ENCODE data around the gene AK8. TPM values are rescaled to one million over a fixed set of nuclear protein-coding genes. Genes with fewer than 3 reads are reported as not detected.

Gene AK8
- total RNA-seq, 1 experiment from 2014 or later, result 2.5 TPM

DNA sequence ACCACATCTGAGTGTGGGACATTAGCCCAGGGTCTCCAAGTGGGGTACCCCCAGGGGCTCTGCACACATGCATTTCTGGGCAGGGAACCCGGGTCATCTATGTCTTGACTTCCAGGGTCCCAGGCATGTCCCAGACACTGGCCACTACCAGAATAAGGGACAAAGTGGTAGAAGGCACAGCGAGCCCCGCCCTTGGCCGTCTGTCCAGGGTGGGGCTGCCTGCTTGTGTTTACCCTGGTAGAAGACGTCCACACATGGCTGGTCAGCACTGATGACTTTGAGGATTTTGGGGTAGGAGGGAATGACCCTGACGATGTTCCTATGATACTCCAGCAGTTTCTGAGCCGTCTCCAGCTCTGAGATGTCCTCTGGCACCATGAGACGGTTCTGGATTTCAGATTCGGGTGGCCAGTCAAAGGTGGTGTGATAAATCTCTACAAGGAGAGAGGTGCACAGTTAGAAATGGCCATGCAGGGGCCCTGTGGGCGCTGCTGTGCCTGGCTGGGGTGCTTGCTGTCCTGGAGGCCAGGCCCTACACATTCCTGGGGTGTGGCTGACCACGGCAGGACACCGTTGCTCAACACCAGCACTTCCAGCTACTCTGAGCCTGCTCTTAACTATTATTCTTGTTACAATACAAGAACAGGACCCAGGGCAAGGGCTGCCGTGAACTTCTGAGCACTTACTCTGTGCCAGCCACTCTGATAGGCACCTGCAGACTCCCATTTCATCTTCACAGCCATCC, 51.3 kb downstream of the AK8 start:
- ATAC-seq (no peak), DNase-seq (ENCODE audit: low read depth, low spot score) (no peak)
- Histone ChIP-seq H3K4me2 (ENCODE audit: low read length) (no peak overlapping the region), H4K20me1 (ENCODE audit: insufficient read depth) (no peaks in the 10 kb centered on the region), H2AFZ (ENCODE audit: low read depth, low read length, poor library complexity, severe bottlenecking) (no peak overlapping the region), H3K9me2 (ENCODE audit: insufficient read depth) (no peaks in the 10 kb centered on the region), H3K27me3 (ENCODE audit: insufficient read depth, low read length) (no peaks in the 10 kb centered on the region; the same call in 1 of the 2 replicates), H3K27ac (ENCODE audit: low read depth, low read length) (no peak overlapping the region), H3K36me3 (ENCODE audit: control insufficient read depth in 1 of 2, insufficient read depth in 2 of 2, low read length in 2 of 2) (no peaks in the 10 kb centered on the region), H3K4me1 (ENCODE audit: control insufficient read depth in 1 of 2, insufficient read depth in 2 of 2, low read length in 2 of 2) (no peaks in the 10 kb centered on the region), H3K4me3 (replicated peaks in 1 of 2; ENCODE audit: low read depth in 1 of 2, low read length in 2 of 2) (no peak overlapping the region), H3K9me3 (ENCODE audit: control insufficient read depth in 1 of 2, insufficient read depth in 1 of 2, low read depth in 1 of 2, low read length in 2 of 2) (no peaks in the 10 kb centered on the region), H3K79me2 (ENCODE audit: insufficient read depth, low read length) (no peaks in the 10 kb centered on the region), H3K9ac (ENCODE audit: low read length) (no peak overlapping the region)
- no peak for TF ChIP-seq SRF (IDR thresholded peaks at IDR 0.05; ENCODE audit: low read depth)
- TF ChIP-seq JUND (IDR thresholded peaks at IDR 0.05), result no peak
- no peak for TF ChIP-seq EZH2phosphoT487 (IDR thresholded peaks at IDR 0.05; ENCODE audit: borderline replicate concordance)
- no peak for TF ChIP-seq CBX3 (IDR thresholded peaks at IDR 0.05; ENCODE audit: low read depth)
- TF ChIP-seq, protein P1, sequence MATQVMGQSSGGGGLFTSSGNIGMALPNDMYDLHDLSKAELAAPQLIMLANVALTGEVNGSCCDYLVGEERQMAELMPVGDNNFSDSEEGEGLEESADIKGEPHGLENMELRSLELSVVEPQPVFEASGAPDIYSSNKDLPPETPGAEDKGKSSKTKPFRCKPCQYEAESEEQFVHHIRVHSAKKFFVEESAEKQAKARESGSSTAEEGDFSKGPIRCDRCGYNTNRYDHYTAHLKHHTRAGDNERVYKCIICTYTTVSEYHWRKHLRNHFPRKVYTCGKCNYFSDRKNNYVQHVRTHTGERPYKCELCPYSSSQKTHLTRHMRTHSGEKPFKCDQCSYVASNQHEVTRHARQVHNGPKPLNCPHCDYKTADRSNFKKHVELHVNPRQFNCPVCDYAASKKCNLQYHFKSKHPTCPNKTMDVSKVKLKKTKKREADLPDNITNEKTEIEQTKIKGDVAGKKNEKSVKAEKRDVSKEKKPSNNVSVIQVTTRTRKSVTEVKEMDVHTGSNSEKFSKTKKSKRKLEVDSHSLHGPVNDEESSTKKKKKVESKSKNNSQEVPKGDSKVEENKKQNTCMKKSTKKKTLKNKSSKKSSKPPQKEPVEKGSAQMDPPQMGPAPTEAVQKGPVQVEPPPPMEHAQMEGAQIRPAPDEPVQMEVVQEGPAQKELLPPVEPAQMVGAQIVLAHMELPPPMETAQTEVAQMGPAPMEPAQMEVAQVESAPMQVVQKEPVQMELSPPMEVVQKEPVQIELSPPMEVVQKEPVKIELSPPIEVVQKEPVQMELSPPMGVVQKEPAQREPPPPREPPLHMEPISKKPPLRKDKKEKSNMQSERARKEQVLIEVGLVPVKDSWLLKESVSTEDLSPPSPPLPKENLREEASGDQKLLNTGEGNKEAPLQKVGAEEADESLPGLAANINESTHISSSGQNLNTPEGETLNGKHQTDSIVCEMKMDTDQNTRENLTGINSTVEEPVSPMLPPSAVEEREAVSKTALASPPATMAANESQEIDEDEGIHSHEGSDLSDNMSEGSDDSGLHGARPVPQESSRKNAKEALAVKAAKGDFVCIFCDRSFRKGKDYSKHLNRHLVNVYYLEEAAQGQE (IDR thresholded peaks at IDR 0.05; ENCODE audit: low read depth), result no peak
- TF ChIP-seq YY1 (IDR thresholded peaks at IDR 0.05; ENCODE audit: extremely low read depth, insufficient replicate concordance, low read depth, low read length), result no peak
- no peak for TF ChIP-seq SP1 (IDR thresholded peaks at IDR 0.05; ENCODE audit: low read depth)
- TF ChIP-seq SIN3A (IDR thresholded peaks at IDR 0.05; ENCODE audit: low read depth), result no peak
- TF ChIP-seq POLR2AphosphoS5 (IDR thresholded peaks at IDR 0.05; ENCODE audit: low read depth, low read length), result no peak
- TF ChIP-seq RAD21 (IDR thresholded peaks at IDR 0.05; ENCODE audit: low read depth), result no peak
- no peak for TF ChIP-seq CEBPB (IDR thresholded peaks at IDR 0.05; ENCODE audit: low read depth)
- TF ChIP-seq POLR2A (IDR thresholded peaks at IDR 0.05; ENCODE audit: borderline replicate concordance, extremely low read depth, insufficient read depth, insufficient read length), result no peak
- no peak for TF ChIP-seq ZFX (IDR thresholded peaks at IDR 0.05)
- TF ChIP-seq ZNF274 (IDR thresholded peaks at IDR 0.05; ENCODE audit: low read depth, low read length), result no peak
- TF ChIP-seq, protein P2, sequence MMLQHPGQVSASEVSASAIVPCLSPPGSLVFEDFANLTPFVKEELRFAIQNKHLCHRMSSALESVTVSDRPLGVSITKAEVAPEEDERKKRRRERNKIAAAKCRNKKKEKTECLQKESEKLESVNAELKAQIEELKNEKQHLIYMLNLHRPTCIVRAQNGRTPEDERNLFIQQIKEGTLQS (IDR thresholded peaks at IDR 0.05), result no peak
- TF ChIP-seq EZH2 (IDR thresholded peaks at IDR 0.05), result no peak
- TF ChIP-seq, protein P3, sequence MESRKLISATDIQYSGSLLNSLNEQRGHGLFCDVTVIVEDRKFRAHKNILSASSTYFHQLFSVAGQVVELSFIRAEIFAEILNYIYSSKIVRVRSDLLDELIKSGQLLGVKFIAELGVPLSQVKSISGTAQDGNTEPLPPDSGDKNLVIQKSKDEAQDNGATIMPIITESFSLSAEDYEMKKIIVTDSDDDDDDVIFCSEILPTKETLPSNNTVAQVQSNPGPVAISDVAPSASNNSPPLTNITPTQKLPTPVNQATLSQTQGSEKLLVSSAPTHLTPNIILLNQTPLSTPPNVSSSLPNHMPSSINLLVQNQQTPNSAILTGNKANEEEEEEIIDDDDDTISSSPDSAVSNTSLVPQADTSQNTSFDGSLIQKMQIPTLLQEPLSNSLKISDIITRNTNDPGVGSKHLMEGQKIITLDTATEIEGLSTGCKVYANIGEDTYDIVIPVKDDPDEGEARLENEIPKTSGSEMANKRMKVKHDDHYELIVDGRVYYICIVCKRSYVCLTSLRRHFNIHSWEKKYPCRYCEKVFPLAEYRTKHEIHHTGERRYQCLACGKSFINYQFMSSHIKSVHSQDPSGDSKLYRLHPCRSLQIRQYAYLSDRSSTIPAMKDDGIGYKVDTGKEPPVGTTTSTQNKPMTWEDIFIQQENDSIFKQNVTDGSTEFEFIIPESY (IDR thresholded peaks at IDR 0.05; ENCODE audit: extremely low read depth, insufficient replicate concordance, low read length), result no peak
- TF ChIP-seq FOSL1 (IDR thresholded peaks at IDR 0.05; ENCODE audit: low read depth), result no peak
- TF ChIP-seq, protein P4, sequence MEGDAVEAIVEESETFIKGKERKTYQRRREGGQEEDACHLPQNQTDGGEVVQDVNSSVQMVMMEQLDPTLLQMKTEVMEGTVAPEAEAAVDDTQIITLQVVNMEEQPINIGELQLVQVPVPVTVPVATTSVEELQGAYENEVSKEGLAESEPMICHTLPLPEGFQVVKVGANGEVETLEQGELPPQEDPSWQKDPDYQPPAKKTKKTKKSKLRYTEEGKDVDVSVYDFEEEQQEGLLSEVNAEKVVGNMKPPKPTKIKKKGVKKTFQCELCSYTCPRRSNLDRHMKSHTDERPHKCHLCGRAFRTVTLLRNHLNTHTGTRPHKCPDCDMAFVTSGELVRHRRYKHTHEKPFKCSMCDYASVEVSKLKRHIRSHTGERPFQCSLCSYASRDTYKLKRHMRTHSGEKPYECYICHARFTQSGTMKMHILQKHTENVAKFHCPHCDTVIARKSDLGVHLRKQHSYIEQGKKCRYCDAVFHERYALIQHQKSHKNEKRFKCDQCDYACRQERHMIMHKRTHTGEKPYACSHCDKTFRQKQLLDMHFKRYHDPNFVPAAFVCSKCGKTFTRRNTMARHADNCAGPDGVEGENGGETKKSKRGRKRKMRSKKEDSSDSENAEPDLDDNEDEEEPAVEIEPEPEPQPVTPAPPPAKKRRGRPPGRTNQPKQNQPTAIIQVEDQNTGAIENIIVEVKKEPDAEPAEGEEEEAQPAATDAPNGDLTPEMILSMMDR (IDR thresholded peaks at IDR 0.05 in 2 of 3, conservative IDR thresholded peaks at IDR 0.05 in 1 of 3; ENCODE audit: borderline replicate concordance in 1 of 3, insufficient read depth in 1 of 3, low read depth in 2 of 3, low read length in 2 of 3), result no peak
- no peak for TF ChIP-seq TCF7L2 (IDR thresholded peaks at IDR 0.05; ENCODE audit: borderline replicate concordance, extremely low read depth, insufficient read depth, insufficient read length)
- RAD21 ChIA-PET (ENCODE audit: low non-redundant PET in 1 of 2, low total read pairs in 2 of 2, uncharacterized antibody in 2 of 2, unreplicated experiment in 2 of 2), result no interaction called here
- BruUV-seq (replicated peaks), result no TSS peak
- CTCF ChIA-PET, result no interaction called here
- intact Hi-C loops (cut with micrococcal nuclease), result no loop called here
- POLR2A ChIA-PET, result no interaction called here
